Astrocyte (in vitro differentiated cells and primary cell): ENCODE data around the gene FOXL3. TPM values are rescaled to one million over a fixed set of nuclear protein-coding genes. Genes with fewer than 3 reads are reported as not detected.
A peak's percentile ranks its signal among the peaks of the same experiment; 100 is the strongest.

ENCODE experiments used
- DNase-seq: peaks from one replicate; pipeline ENCODE4 v3.0.0-alpha.2; 2010; ENCODE audit warnings: low read depth
- FAIRE-seq: peaks from 2 replicates; lab custom pipeline; 2011; peaks lifted over from hg19 to GRCh38; lab: Jason Lieb, UNC
- H2AFZ ChIP-seq: 2 replicates; pipeline ENCODE4 v1.6.0; 2012; ENCODE audit warnings: low read depth, low read length, inconsistent platforms
- H3K27ac ChIP-seq: 2 replicates; pipeline ENCODE4 v1.5.1; 2011; ENCODE audit warnings: low read depth, low read length, inconsistent platforms
- H3K27me3 ChIP-seq: 2 replicates; pipeline ENCODE4 v1.6.0; 2011; ENCODE audit warnings: low read length, inconsistent platforms; ENCODE audit not compliant: insufficient read depth
- H3K36me3 ChIP-seq: 2 replicates; pipeline ENCODE4 v1.5.1; 2011; ENCODE audit warnings: low read length, inconsistent platforms; ENCODE audit not compliant: insufficient read depth
- H3K4me1 ChIP-seq: 2 replicates; pipeline ENCODE4 v1.5.1; 2011; ENCODE audit warnings: low read length, inconsistent platforms; ENCODE audit not compliant: insufficient read depth
- H3K4me2 ChIP-seq: 2 replicates; pipeline ENCODE4 v1.6.0; 2012; ENCODE audit warnings: low read length, inconsistent platforms
- H3K4me3 ChIP-seq: 2 replicates; pipeline ENCODE4 v1.5.1; 2011; ENCODE audit warnings: low read depth, mild to moderate bottlenecking, low read length, inconsistent platforms; ENCODE audit not compliant: insufficient read depth
- H3K79me2 ChIP-seq: 2 replicates; pipeline ENCODE4 v1.6.0; 2012; ENCODE audit warnings: mild to moderate bottlenecking, low read length, inconsistent platforms; ENCODE audit not compliant: insufficient read depth
- H3K9ac ChIP-seq: 2 replicates; pipeline ENCODE4 v1.6.0; 2012; ENCODE audit warnings: mild to moderate bottlenecking, low read length, inconsistent platforms
- H3K9me3 ChIP-seq: 2 replicates; pipeline ENCODE4 v1.5.1; 2012; ENCODE audit warnings: low read depth, mild to moderate bottlenecking, low read length, inconsistent platforms; ENCODE audit not compliant: insufficient read depth
- H4K20me1 ChIP-seq: 2 replicates; pipeline ENCODE4 v1.6.0; 2012; ENCODE audit warnings: low read length, inconsistent platforms; ENCODE audit not compliant: insufficient read depth
- H3K27ac Mint-ChIP-seq: one replicate; pipeline ENCODE4 v1.8.0; 2021; ENCODE audit warnings: mild to moderate bottlenecking, mixed read lengths; ENCODE audit not compliant: unreplicated experiment
- H3K27me3 Mint-ChIP-seq: one replicate; pipeline ENCODE4 v1.8.0; 2021; ENCODE audit warnings: low read depth, mixed read lengths; ENCODE audit not compliant: unreplicated experiment
- H3K36me3 Mint-ChIP-seq: one replicate; pipeline ENCODE4 v1.8.0; 2021; ENCODE audit warnings: low read depth, mixed read lengths; ENCODE audit not compliant: unreplicated experiment
- H3K4me1 Mint-ChIP-seq: one replicate; pipeline ENCODE4 v1.8.0; 2021; ENCODE audit warnings: low read depth, mixed read lengths; ENCODE audit not compliant: unreplicated experiment
- H3K4me3 Mint-ChIP-seq: one replicate; pipeline ENCODE4 v1.8.0; 2021; ENCODE audit warnings: mild to moderate bottlenecking, moderate library complexity, mixed read lengths; ENCODE audit not compliant: unreplicated experiment
- H3K9me3 Mint-ChIP-seq: one replicate; pipeline ENCODE4 v1.8.0; 2021; ENCODE audit warnings: mild to moderate bottlenecking, mixed read lengths; ENCODE audit not compliant: unreplicated experiment
- CTCF ChIP-seq: IDR thresholded peaks from 2 replicates; pipeline ENCODE4 v1.5.1; 2011; ENCODE audit warnings: low read depth, mild to moderate bottlenecking, inconsistent platforms, low read length, moderate library complexity; ENCODE audit not compliant: insufficient read depth
- EZH2 ChIP-seq: IDR thresholded peaks from 2 replicates; pipeline ENCODE4 v1.6.1; 2012; ENCODE audit warnings: mild to moderate bottlenecking, low read length, inconsistent platforms; ENCODE audit not compliant: insufficient read depth
- total RNA-seq: library from RNA; stranded (reverse); gene quantifications from 2 replicates; pipeline ENCODE4 v1.2.1, GENCODE V29; 2021

Gene FOXL3
- total RNA-seq, 1 donor from 2014 or later = not detected

GRCh38 chr7:259191-259505, 30.8 kb upstream of the FOXL3 start:
- DNase-seq = no peak
- peak overlapping the region; percentile 2 for H3K27ac Mint-ChIP-seq
- no peak for FAIRE-seq

GRCh38 chr7:259751-260405, 30.1 kb upstream of the FOXL3 start:
- peaks cover 22% of the 10 kb centered on the region for H3K9me3 Mint-ChIP-seq
- no peaks in the 10 kb centered on the region for H3K4me1 Mint-ChIP-seq

More at GRCh38 chr7:259191-259505, 30.8 kb upstream of the FOXL3 start:
- Histone ChIP-seq H3K9ac (no peak overlapping the region), H2AFZ (no peak overlapping the region), H3K4me1 (no peaks in the 10 kb centered on the region), H3K27ac (no peak overlapping the region), H3K79me2 (no peaks in the 10 kb centered on the region), H3K27me3 (no peaks in the 10 kb centered on the region), H3K36me3 (no peaks in the 10 kb centered on the region), H3K4me2 (no peak overlapping the region), H3K4me3 (no peak overlapping the region), H4K20me1 (peaks cover 13% of the 10 kb centered on the region), H3K9me3 (peaks cover 12% of the 10 kb centered on the region)
- H3K4me1 Mint-ChIP-seq = no peaks in the 10 kb centered on the region
- peaks cover 18% of the 10 kb centered on the region for H3K9me3 Mint-ChIP-seq
- no peak overlapping the region for H3K4me3 Mint-ChIP-seq
- H3K27me3 Mint-ChIP-seq = no peaks in the 10 kb centered on the region
- no peak for TF ChIP-seq EZH2
- no peak for TF ChIP-seq CTCF
- H3K36me3 Mint-ChIP-seq = peaks cover 16% of the 10 kb centered on the region

GRCh38 chr7:260441-261281, 29.3 kb upstream of the FOXL3 start:
- no peak overlapping the region for H3K4me3 Mint-ChIP-seq
- no peak for DNase-seq

More at GRCh38 chr7:259751-260405, 30.1 kb upstream of the FOXL3 start:
- H4K20me1 ChIP-seq = peaks cover 8% of the 10 kb centered on the region
- H3K9ac ChIP-seq = no peak overlapping the region
- H3K4me2 ChIP-seq = no peak overlapping the region
- FAIRE-seq (no peak), DNase-seq (no peak)
- no peak overlapping the region for H3K27ac ChIP-seq
- H3K36me3 ChIP-seq = no peaks in the 10 kb centered on the region
- Mint-ChIP-seq H3K27ac (no peak overlapping the region), H3K36me3 (peaks cover 12% of the 10 kb centered on the region), H3K4me3 (no peak overlapping the region), H3K27me3 (no peaks in the 10 kb centered on the region)
- no peaks in the 10 kb centered on the region for H3K27me3 ChIP-seq
- peaks cover 12% of the 10 kb centered on the region for H3K9me3 ChIP-seq
- H3K79me2 ChIP-seq = no peaks in the 10 kb centered on the region
- H3K4me3 ChIP-seq = no peak overlapping the region
- no peak for TF ChIP-seq EZH2
- H3K4me1 ChIP-seq = no peaks in the 10 kb centered on the region
- no peak overlapping the region for H2AFZ ChIP-seq

More at GRCh38 chr7:260441-261281, 29.3 kb upstream of the FOXL3 start:
- Mint-ChIP-seq H3K27me3 (no peaks in the 10 kb centered on the region), H3K36me3 (peaks cover 8% of the 10 kb centered on the region), H3K9me3 (peaks cover 21% of the 10 kb centered on the region), H3K4me1 (no peaks in the 10 kb centered on the region), H3K27ac (no peak overlapping the region)
- FAIRE-seq = no peak
- Histone ChIP-seq H3K4me1 (no peaks in the 10 kb centered on the region), H2AFZ (no peak overlapping the region), H3K4me2 (no peak overlapping the region), H3K27ac (no peak overlapping the region), H3K79me2 (no peaks in the 10 kb centered on the region), H3K9ac (no peak overlapping the region), H3K4me3 (no peak overlapping the region), H3K36me3 (no peaks in the 10 kb centered on the region), H4K20me1 (peaks cover 5% of the 10 kb centered on the region), H3K27me3 (no peaks in the 10 kb centered on the region), H3K9me3 (peaks cover 12% of the 10 kb centered on the region)
- TF ChIP-seq CTCF (no peak), EZH2 (no peak)
